ENCODE results near the gene FICD.

Gene FICD

GRCh38 chr12:108505129-108505528 is 9.9 kb upstream of the FICD start:
- no peak for DNase-seq

- peak; percentile 32 for DNase-seq
Measured at GRCh38 chr12:108507971-108508642, 7.0 kb upstream of the FICD start.

GRCh38 chr12:108509806-108510205 is 5.3 kb upstream of the FICD start:
- no peak for DNase-seq

GRCh38 chr12:108510836-108511235 is 4.2 kb upstream of the FICD start:
- no peak for DNase-seq

GRCh38 chr12:108511633-108512540 is 3.2 kb upstream of the FICD start:
- DNase-seq: peak; percentile 88

GRCh38 chr12:108514468-108514972 is 557 bp upstream of the FICD start:
- DNase-seq: no peak

GRCh38 chr12:108515916-108516315 is 839 bp downstream of the FICD start:
- no peak for DNase-seq

- DNase-seq: no peak
Measured at GRCh38 chr12:108516511-108517275, 1.6 kb downstream of the FICD start.

- no peak for DNase-seq
Measured at GRCh38 chr12:108517288-108518100, 2.4 kb downstream of the FICD start.

- no peak for DNase-seq
Measured at GRCh38 chr12:108518101-108518715, 3.1 kb downstream of the FICD start.

- no peak for DNase-seq
Measured at GRCh38 chr12:108518716-108519496, 3.8 kb downstream of the FICD start.

- no peak for DNase-seq
Measured at GRCh38 chr12:108519558-108519957, 4.5 kb downstream of the FICD start.

- no peak for DNase-seq
Measured at GRCh38 chr12:108523365-108523764, 8.3 kb downstream of the FICD start.

- DNase-seq: no peak
Measured at GRCh38 chr12:108525681-108526080, 10.6 kb downstream of the FICD start.

- DNase-seq: no peak
Measured at GRCh38 chr12:108526482-108527165, 11.5 kb downstream of the FICD start.

- DNase-seq: no peak
Measured at GRCh38 chr12:108527166-108527496, 12.1 kb downstream of the FICD start.

- no peak for DNase-seq
Measured at GRCh38 chr12:108530161-108530560, 15.1 kb downstream of the FICD start.

- no peak for DNase-seq
Measured at GRCh38 chr12:108531929-108532848, 17.1 kb downstream of the FICD start.

GRCh38 chr12:108538146-108538545 is 23.1 kb downstream of the FICD start:
- no peak for DNase-seq

Data from activated CD8-positive, alpha-beta memory T cell treated with anti-CD3 and anti-CD28 coated beads for 24 hours (primary cell).